ENCODE data around the gene ZNF563. TPM values are rescaled to one million over a fixed set of nuclear protein-coding genes. Genes with fewer than 3 reads are reported as not detected.
"Not testable (repeated sequence)": the region's sequence is repeated elsewhere in the genome, so short reads cannot be mapped to it uniquely, and the experiment has no call there.

Gene ZNF563
- total RNA-seq, 1 donor from 2014 or later = 4.5 TPM

DNA sequence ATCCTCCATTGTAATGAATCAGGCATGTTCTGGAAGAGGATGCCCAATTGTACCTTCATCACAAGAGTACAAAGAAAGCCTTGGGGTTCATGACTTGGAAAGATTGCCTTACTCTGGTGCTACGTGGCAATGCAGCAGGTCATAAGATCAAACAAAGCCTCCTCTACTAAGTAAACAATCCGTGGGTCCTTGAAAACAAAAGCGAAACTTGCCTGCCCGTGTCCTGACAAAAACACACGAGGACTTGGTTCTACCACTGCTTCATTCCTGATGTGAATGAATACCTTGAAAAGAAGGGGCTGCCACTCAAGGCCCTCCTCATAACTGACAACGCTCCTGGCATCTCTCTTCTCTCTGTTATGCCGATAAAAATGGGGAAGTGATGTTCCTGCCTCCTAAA, 18.9 kb downstream of the ZNF563 start:
- H3K27me3 ChIP-seq (ENCODE audit: low read depth) = no peaks in the 10 kb centered on the region
- no peak for DNase-seq
- intact Hi-C loops (cut with micrococcal nuclease) = no loop called here

DNA sequence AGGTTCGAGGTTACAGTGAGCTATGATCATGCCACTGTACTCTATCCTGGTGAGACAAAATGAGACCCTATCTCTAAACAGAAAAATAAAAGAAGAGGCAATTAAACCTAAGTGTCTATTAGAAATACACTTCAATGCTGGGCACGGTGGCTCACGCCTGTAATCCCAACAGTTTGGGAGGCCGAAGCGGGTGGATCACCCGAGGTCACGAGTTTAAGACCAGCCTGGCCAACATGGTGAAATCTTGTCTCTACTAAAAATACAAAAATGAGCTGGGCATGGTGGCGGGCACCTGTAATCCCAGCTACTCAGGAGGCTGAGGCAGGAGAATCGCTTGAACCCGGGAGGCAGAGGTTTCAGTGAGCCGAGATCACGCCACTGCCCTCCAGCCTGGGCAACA, 24.5 kb downstream of the ZNF563 start:
- H3K36me3 ChIP-seq; H3K9me3 ChIP-seq (replicated peaks); H3K4me3 ChIP-seq; DNase-seq; H3K4me1 ChIP-seq; H3K27me3 ChIP-seq (ENCODE audit: low read depth); intact Hi-C loops (cut with micrococcal nuclease); H3K27ac ChIP-seq (replicated peaks): not testable (repeated sequence)

More for the DNA sequence above, 18.9 kb downstream of the ZNF563 start:
- peaks cover 24% of the 10 kb centered on the region for H3K36me3 ChIP-seq
- no peaks in the 10 kb centered on the region for H3K4me1 ChIP-seq
- no peak overlapping the region for H3K27ac ChIP-seq (replicated peaks)
- no peak overlapping the region for H3K4me3 ChIP-seq
- peaks cover 16% of the 10 kb centered on the region for H3K9me3 ChIP-seq (replicated peaks)
- TF ChIP-seq, protein P1, sequence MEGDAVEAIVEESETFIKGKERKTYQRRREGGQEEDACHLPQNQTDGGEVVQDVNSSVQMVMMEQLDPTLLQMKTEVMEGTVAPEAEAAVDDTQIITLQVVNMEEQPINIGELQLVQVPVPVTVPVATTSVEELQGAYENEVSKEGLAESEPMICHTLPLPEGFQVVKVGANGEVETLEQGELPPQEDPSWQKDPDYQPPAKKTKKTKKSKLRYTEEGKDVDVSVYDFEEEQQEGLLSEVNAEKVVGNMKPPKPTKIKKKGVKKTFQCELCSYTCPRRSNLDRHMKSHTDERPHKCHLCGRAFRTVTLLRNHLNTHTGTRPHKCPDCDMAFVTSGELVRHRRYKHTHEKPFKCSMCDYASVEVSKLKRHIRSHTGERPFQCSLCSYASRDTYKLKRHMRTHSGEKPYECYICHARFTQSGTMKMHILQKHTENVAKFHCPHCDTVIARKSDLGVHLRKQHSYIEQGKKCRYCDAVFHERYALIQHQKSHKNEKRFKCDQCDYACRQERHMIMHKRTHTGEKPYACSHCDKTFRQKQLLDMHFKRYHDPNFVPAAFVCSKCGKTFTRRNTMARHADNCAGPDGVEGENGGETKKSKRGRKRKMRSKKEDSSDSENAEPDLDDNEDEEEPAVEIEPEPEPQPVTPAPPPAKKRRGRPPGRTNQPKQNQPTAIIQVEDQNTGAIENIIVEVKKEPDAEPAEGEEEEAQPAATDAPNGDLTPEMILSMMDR (IDR thresholded peaks at IDR 0.05; ENCODE audit: borderline replicate concordance) = no peak

DNA sequence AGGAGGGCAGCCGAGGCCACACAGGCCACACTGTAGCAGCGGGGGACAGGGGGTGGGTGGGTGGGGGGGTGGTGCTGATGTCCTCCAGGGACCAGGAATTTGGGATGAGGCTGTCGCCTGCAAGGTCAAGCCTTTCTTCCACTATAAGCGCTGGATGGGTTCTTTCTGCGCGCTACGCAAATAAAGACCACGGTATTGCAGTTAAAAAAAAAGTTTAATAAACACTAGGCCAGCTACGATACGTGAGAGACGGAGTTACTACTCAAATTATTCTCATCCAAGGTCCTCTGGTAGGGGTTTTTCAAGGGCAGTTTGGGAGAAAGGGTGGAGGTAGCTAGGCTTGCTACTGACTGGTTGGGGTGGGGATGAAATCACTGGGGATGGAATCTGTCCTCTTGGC, 38.2 kb downstream of the ZNF563 start:
- H3K27ac ChIP-seq (replicated peaks) = peak overlapping the region; percentile 99
- H3K4me1 ChIP-seq = peaks cover 48% of the 10 kb centered on the region
- H3K27me3 ChIP-seq (ENCODE audit: low read depth) = no peaks in the 10 kb centered on the region
- no peaks in the 10 kb centered on the region for H3K36me3 ChIP-seq
- H3K9me3 ChIP-seq (replicated peaks) = no peaks in the 10 kb centered on the region
- intact Hi-C loops (cut with micrococcal nuclease) = no loop called here
- peak overlapping the region; percentile 87 for H3K4me3 ChIP-seq
- TF ChIP-seq, protein P1 (IDR thresholded peaks at IDR 0.05; ENCODE audit: borderline replicate concordance) = no peak
- DNase-seq = no peak

DNA sequence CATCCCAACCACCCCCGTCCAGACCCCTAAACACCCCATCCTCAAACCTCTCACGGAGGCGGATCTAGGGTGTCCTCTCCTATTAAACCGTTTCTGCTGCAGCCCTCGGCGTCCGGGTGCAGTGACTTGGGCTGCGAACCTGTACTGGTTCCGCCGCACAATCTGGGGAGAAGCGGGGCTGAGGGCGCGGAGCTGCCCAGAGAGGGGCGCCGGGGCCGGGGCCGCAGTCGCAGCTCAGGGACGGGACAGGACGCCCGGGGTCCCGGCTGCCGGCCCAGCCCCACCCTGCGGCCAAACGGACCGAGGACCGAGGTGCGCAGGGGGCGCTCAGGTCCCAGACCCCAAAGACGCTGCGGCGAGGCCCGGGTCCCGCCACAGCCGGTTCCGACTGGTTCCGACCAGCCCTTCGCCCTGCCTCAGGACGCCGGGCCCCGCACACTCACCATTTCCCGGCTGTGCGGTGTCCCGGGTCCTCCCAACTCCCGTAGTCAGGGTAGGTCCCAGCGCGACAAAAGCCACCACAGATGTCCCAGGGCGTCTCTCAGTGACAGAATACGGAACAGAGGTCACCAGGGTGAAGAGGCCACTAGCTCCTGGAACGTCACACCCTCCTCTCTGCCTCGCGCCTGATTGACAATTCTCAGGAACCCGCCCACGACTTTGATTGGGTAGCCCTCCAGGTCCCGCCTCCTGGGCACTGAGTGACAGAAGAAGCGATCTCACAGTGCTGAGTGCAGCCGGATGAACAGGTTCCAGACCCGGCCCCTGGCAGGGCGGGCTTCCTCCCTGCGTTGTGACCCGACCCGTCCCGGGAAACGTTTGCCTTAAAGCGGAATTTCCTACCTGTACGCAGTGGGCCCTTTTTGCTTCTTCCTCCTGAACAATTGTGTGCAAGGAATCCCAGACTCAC, 38.9 kb downstream of the ZNF563 start, which contains the start of gene ZNF44:
Gene ZNF44 (minus strand): TSS at position 635 of the 910 bp plus-strand sequence. CDS start 189 bp downstream, at position 446.
- no peaks in the 10 kb centered on the region for H3K9me3 ChIP-seq (replicated peaks)
- H3K4me1 ChIP-seq = peaks cover 53% of the 10 kb centered on the region
- H3K4me3 ChIP-seq = peak within 1 kb of the TSS; percentile 87
- TF ChIP-seq, protein P1 (IDR thresholded peaks at IDR 0.05; ENCODE audit: borderline replicate concordance) = no peak
- peak; percentile 99 for DNase-seq
- intact Hi-C loops (cut with micrococcal nuclease) = no loop called here
- H3K27ac ChIP-seq (replicated peaks) = peak within 1 kb of the TSS; percentile 99
- no peaks in the 10 kb centered on the region for H3K36me3 ChIP-seq
- H3K27me3 ChIP-seq (ENCODE audit: low read depth) = no peaks in the 10 kb centered on the region

DNA sequence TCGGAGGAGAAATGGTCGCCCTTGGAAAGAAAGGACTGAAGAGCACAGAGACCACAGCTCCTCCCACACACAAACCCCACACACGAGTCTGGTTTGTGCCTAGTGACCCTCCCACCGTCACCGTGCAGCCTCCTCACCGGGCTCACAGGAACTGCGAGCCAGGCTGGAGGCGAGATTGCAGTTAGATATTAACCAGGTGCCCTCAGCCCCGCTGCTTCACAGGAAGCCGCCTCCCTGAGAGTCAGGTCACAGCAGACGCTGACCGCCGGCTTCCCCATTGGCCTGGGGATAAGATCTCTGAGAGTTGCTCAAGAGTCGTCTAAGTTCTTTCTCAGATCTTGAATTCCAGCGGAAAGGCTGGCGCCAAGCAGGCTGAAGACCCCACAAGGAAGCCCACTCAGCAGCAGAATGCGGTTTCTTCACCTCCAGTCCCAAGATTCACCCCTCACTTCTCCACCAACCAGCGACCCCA, 39.6 kb downstream of the ZNF563 start:
- H3K27me3 ChIP-seq (ENCODE audit: low read depth) = no peaks in the 10 kb centered on the region
- DNase-seq = peak; percentile 50
- H3K27ac ChIP-seq (replicated peaks) = peak overlapping the region; percentile 99
- intact Hi-C loops (cut with micrococcal nuclease) = no loop called here
- H3K4me3 ChIP-seq = peak overlapping the region; percentile 87
- TF ChIP-seq, protein P1 (IDR thresholded peaks at IDR 0.05; ENCODE audit: borderline replicate concordance) = no peak
- no peaks in the 10 kb centered on the region for H3K9me3 ChIP-seq (replicated peaks)
- peaks cover 60% of the 10 kb centered on the region for H3K4me1 ChIP-seq
- H3K36me3 ChIP-seq = no peaks in the 10 kb centered on the region

DNA sequence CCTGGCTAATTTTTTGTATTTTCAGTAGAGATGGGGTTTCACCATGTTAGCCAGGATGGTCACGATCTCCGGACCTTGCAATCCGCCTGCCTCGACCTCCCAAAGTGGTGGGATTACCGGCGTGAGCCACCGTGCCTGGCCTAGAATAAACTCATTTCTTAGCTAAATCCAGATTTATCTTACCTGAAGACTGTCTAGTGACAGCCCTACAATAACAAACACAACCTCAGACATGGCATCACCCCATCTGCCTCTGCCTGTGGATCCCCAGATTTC, 43.7 kb downstream of the ZNF563 start:
- H3K36me3 ChIP-seq = peaks cover 11% of the 10 kb centered on the region
- TF ChIP-seq, protein P1 (IDR thresholded peaks at IDR 0.05; ENCODE audit: borderline replicate concordance) = no peak
- peak overlapping the region; percentile 60 for H3K27ac ChIP-seq (replicated peaks)
- intact Hi-C loops (cut with micrococcal nuclease) = no loop called here
- H3K4me3 ChIP-seq = no peak overlapping the region
- no peaks in the 10 kb centered on the region for H3K27me3 ChIP-seq (ENCODE audit: low read depth)
- H3K9me3 ChIP-seq (replicated peaks) = no peaks in the 10 kb centered on the region
- no peak for DNase-seq
- H3K4me1 ChIP-seq = peaks cover 72% of the 10 kb centered on the region
